Measurements from ENCODE around the gene NKAPL. TPM values are rescaled to one million over a fixed set of nuclear protein-coding genes. Genes with fewer than 3 reads are reported as not detected.

NKAPL gene
- total and polyA plus RNA-seq, 2 of the 13 experiments (the other 11 are each of a cell fraction or from before 2014, with no cell fraction given) = not detected

Other genes starting within 250 kb of the NKAPL start
- gene ZNF165, start 178.7 kb upstream of the NKAPL start, total RNA-seq (2016; rRNA removed; fragmentation: Illumina TruSeq; extraction: Trizol) = 8.6 and 11.2 TPM in 2 replicates
- 0.58 and 0.78 TPM in 2 replicates for gene ZNF165, start 178.7 kb upstream of the NKAPL start, polyA plus RNA-seq (2011; rRNA removed)
- gene ZSCAN16, start 134.7 kb upstream of the NKAPL start, total RNA-seq (2016; rRNA removed; fragmentation: Illumina TruSeq; extraction: Trizol) = 12.7 and 13.4 TPM in 2 replicates
- gene ZSCAN16, start 134.7 kb upstream of the NKAPL start, polyA plus RNA-seq (2011; rRNA removed) = 5.7 and 6.7 TPM in 2 replicates
- 20.9 and 36.1 TPM in 2 replicates for gene ZKSCAN8, start 117.4 kb upstream of the NKAPL start, total RNA-seq (2016; rRNA removed; fragmentation: Illumina TruSeq; extraction: Trizol)
- gene ZKSCAN8, start 117.4 kb upstream of the NKAPL start, polyA plus RNA-seq (2011; rRNA removed) = 10.8 and 12.4 TPM in 2 replicates
- 17.2 and 17.8 TPM in 2 replicates for gene ZSCAN9, start 34.0 kb upstream of the NKAPL start, total RNA-seq (2016; rRNA removed; fragmentation: Illumina TruSeq; extraction: Trizol)
- 14.6 and 16.3 TPM in 2 replicates for gene ZSCAN9, start 34.0 kb upstream of the NKAPL start, polyA plus RNA-seq (2011; rRNA removed)
- gene ZKSCAN4, start 7.0 kb upstream of the NKAPL start, total RNA-seq (2016; rRNA removed; fragmentation: Illumina TruSeq; extraction: Trizol) = 7.8 and 10.2 TPM in 2 replicates
- gene ZKSCAN4, start 7.0 kb upstream of the NKAPL start, polyA plus RNA-seq (2011; rRNA removed) = 2.9 and 3.4 TPM in 2 replicates
- gene ZSCAN26, start 7.8 kb downstream of the NKAPL start, total RNA-seq (2016; rRNA removed; fragmentation: Illumina TruSeq; extraction: Trizol) = 15.6 and 18.5 TPM in 2 replicates
- gene ZSCAN26, start 7.8 kb downstream of the NKAPL start, polyA plus RNA-seq (2011; rRNA removed) = 12.0 and 13.4 TPM in 2 replicates
- 6.9 and 8.5 TPM in 2 replicates for gene PGBD1, start 22.3 kb downstream of the NKAPL start, total RNA-seq (2016; rRNA removed; fragmentation: Illumina TruSeq; extraction: Trizol)
- 3.6 and 4.3 TPM in 2 replicates for gene PGBD1, start 22.3 kb downstream of the NKAPL start, polyA plus RNA-seq (2011; rRNA removed)
- 6.2 and 7.2 TPM in 2 replicates for gene ZSCAN31, start 76.9 kb downstream of the NKAPL start, total RNA-seq (2016; rRNA removed; fragmentation: Illumina TruSeq; extraction: Trizol)
- gene ZSCAN31, start 76.9 kb downstream of the NKAPL start, polyA plus RNA-seq (2011; rRNA removed) = 3.6 and 5.3 TPM in 2 replicates
- 7.4 and 8.1 TPM in 2 replicates for gene ZKSCAN3, start 90.7 kb downstream of the NKAPL start, total RNA-seq (2016; rRNA removed; fragmentation: Illumina TruSeq; extraction: Trizol)
- 3.3 and 3.6 TPM in 2 replicates for gene ZKSCAN3, start 90.7 kb downstream of the NKAPL start, polyA plus RNA-seq (2011; rRNA removed)
- gene ZSCAN12, start 140.4 kb downstream of the NKAPL start, total RNA-seq (2016; rRNA removed; fragmentation: Illumina TruSeq; extraction: Trizol) = 8.9 and 9.8 TPM in 2 replicates
- 2.6 and 2.8 TPM in 2 replicates for gene ZSCAN12, start 140.4 kb downstream of the NKAPL start, polyA plus RNA-seq (2011; rRNA removed)
- 0.91 and 1.2 TPM in 2 replicates for gene ZSCAN23, start 184.2 kb downstream of the NKAPL start, total RNA-seq (2016; rRNA removed; fragmentation: Illumina TruSeq; extraction: Trizol)
- 0.29 and 0.35 TPM in 2 replicates for gene ZSCAN23, start 184.2 kb downstream of the NKAPL start, polyA plus RNA-seq (2011; rRNA removed)

Data from HepG2 (cell line).